SU-DHL-6 (cell line): Measurements from ENCODE around the gene TAS2R60.

Experiments used
- H2AFZ ChIP-seq: fragments of 200-600 bp; sonication (generic); 2 replicates; pipeline ENCODE4 v1.6.1; 2014; ENCODE audit warnings: low read depth, mild to moderate bottlenecking, moderate library complexity, mixed read lengths, antibody characterized with exemption, low read length; ENCODE audit not compliant: severe bottlenecking
- H3F3A ChIP-seq: fragments of 200-600 bp; shearing (Covaris generic); 2 replicates; pipeline ENCODE4 v1.6.0; 2016; ENCODE audit warnings: antibody characterized with exemption, mild to moderate bottlenecking; ENCODE audit not compliant: insufficient read depth
- H3K27ac ChIP-seq: fragments of 200-600 bp; sonication (generic); 2 replicates; pipeline ENCODE4 v1.5.1; 2016; ENCODE audit warnings: low read depth, mild to moderate bottlenecking, low read length, moderate library complexity, mixed read lengths
- H3K27me3 ChIP-seq: fragments of 200-600 bp; sonication (generic), shearing (Covaris generic); 2 replicates; pipeline ENCODE4 v1.6.0; 2014; ENCODE audit warnings: mild to moderate bottlenecking, low read length
- H3K36me3 ChIP-seq: fragments of 200-600 bp; sonication (generic); 2 replicates; pipeline ENCODE4 v1.6.1; 2014; ENCODE audit warnings: mild to moderate bottlenecking, low read length, mixed read lengths
- H3K4me2 ChIP-seq: fragments of 300-600, 200-600 bp; shearing (Covaris generic), sonication (generic); 2 replicates; pipeline ENCODE4 v1.6.0; 2014; ENCODE audit warnings: low read length, low read depth, mild to moderate bottlenecking; ENCODE audit not compliant: poor library complexity, severe bottlenecking
- H3K4me3 ChIP-seq: fragments of 200-600 bp; sonication (generic); 2 replicates; pipeline ENCODE4 v1.5.1; 2014; ENCODE audit warnings: antibody characterized with exemption, low read length, mild to moderate bottlenecking, mixed read lengths; ENCODE audit not compliant: insufficient read depth, poor library complexity, severe bottlenecking
- H3K79me2 ChIP-seq: fragments of 200-600 bp; sonication (generic); 2 replicates; pipeline ENCODE4 v1.6.1; 2014; ENCODE audit warnings: mild to moderate bottlenecking, low read length, moderate library complexity; ENCODE audit not compliant: insufficient read depth
- H3K9ac ChIP-seq: fragments of 200-600 bp; sonication (generic); 2 replicates; pipeline ENCODE4 v1.7.0; 2014; ENCODE audit warnings: mild to moderate bottlenecking, low read length
- H3K9me2 ChIP-seq: fragments of 200-600 bp; sonication (generic); replicated peaks from 2 replicates; pipeline ENCODE4 v1.6.1; 2014; ENCODE audit warnings: low read length; ENCODE audit not compliant: insufficient read depth
- H3K9me3 ChIP-seq: fragments of 200-600 bp; sonication (generic); 2 replicates; pipeline ENCODE4 v1.6.1; 2014; ENCODE audit warnings: low read length, mixed read lengths; ENCODE audit not compliant: insufficient read depth
- H4K20me1 ChIP-seq: fragments of 200-600 bp; sonication (generic); 2 replicates; pipeline ENCODE4 v1.6.1; 2014; ENCODE audit warnings: low read depth, mild to moderate bottlenecking, antibody characterized with exemption, low read length, moderate library complexity, mixed read lengths
- EZH2phosphoT487 ChIP-seq: fragments of 200-600 bp; sonication (generic), shearing (Covaris generic); conservative IDR thresholded peaks from 2 replicates; pipeline ENCODE4 v1.6.1; 2018; ENCODE audit warnings: mild to moderate bottlenecking, antibody characterized with exemption, low read length, moderate library complexity, mixed read lengths
- TF ChIP-seq, protein P1 (sequence below): fragments of 200-600 bp; sonication (generic); IDR thresholded peaks from one replicate; pipeline ENCODE4 v1.5.1; 2017; ENCODE audit warnings: antibody characterized with exemption, mild to moderate bottlenecking, low read length, moderate library complexity; ENCODE audit not compliant: insufficient read depth, poor library complexity, severe bottlenecking

Gene TAS2R60

DNA sequence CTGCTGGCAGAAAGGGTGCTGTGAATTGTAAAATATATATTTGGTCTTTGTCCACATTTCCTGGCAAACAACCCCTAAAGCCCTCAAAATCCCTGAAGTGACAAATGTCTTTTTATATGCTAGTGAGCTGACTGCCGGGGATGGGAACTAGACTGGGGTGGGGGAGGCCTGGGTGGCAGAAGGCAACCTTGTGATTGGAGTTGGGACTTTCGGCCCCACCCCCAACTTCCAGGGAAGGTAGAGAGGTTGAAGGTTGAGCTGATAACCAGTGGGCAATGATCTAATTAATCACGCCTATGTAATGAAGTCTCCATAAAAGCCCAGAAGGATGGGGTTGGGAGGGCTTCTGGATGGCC lies 37.3 kb upstream of the TAS2R60 start:
- Histone ChIP-seq H3K27ac (no peak overlapping the region), H3K4me3 (no peak overlapping the region), H3K9me2 (no peaks in the 10 kb centered on the region), H3K36me3 (no peaks in the 10 kb centered on the region), H3K9me3 (no peaks in the 10 kb centered on the region), H4K20me1 (no peaks in the 10 kb centered on the region), H3K4me2 (no peak overlapping the region), H3F3A (no peaks in the 10 kb centered on the region), H2AFZ (no peak overlapping the region), H3K79me2 (no peaks in the 10 kb centered on the region), H3K9ac (no peak overlapping the region), H3K27me3 (no peaks in the 10 kb centered on the region)
- TF ChIP-seq EZH2phosphoT487: no peak
- TF ChIP-seq, protein P1, sequence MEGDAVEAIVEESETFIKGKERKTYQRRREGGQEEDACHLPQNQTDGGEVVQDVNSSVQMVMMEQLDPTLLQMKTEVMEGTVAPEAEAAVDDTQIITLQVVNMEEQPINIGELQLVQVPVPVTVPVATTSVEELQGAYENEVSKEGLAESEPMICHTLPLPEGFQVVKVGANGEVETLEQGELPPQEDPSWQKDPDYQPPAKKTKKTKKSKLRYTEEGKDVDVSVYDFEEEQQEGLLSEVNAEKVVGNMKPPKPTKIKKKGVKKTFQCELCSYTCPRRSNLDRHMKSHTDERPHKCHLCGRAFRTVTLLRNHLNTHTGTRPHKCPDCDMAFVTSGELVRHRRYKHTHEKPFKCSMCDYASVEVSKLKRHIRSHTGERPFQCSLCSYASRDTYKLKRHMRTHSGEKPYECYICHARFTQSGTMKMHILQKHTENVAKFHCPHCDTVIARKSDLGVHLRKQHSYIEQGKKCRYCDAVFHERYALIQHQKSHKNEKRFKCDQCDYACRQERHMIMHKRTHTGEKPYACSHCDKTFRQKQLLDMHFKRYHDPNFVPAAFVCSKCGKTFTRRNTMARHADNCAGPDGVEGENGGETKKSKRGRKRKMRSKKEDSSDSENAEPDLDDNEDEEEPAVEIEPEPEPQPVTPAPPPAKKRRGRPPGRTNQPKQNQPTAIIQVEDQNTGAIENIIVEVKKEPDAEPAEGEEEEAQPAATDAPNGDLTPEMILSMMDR: no peak

DNA sequence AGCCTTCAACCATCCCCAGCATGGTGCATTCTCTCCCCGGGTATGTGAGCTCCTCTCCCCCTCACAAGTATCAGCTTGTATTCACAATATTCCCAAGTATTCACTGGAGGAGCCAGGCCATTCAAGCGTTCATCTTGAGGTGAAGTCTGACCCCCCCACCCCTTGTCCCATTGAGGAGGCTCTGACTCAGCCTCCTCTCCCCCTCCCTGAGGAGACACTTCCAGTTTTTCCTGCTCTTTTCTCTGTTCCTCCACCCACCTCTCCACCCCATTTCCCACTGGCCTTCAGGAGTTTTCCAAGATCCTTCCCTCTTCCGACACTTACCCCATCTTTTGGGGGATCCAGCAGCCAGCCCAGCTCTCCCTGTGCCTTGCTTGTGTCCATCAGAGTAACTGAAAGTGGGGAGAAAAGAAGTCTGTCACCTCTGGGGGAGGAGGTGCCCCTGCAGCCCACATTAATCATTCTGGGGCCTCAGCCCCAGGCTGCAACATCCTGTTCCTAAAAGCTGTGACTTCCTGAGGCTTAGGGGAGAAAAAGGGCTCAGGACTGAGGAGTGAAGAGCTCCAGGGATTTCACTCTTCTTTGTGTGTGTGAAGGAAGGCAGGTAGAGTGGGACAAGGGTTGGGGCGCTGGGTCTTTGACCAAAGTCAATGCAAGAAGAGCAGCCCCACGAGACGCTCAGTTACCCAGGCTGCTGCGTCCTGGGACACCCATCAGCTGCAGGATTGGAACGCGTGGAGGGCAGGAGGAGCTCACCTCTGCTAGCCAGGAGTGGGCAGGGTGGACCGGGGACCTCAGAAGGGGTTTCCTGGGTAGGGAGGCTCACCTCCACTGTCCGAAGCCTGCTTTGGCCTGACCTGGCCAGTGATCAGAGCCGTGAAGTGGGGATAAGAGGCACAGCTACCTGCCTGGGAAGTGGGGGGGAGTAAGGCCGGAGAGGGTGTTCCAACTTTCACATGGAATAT lies 35.7 kb upstream of the TAS2R60 start:
- H3K9me3 ChIP-seq: no peaks in the 10 kb centered on the region
- TF ChIP-seq, protein P1: no peak
- no peak for TF ChIP-seq EZH2phosphoT487
- no peaks in the 10 kb centered on the region for H3K27me3 ChIP-seq
- no peaks in the 10 kb centered on the region for H3K36me3 ChIP-seq
- H3K4me3 ChIP-seq: no peak overlapping the region
- no peaks in the 10 kb centered on the region for H4K20me1 ChIP-seq
- H3K79me2 ChIP-seq: no peaks in the 10 kb centered on the region
- H3K9me2 ChIP-seq: no peaks in the 10 kb centered on the region
- no peak overlapping the region for H3K27ac ChIP-seq
- H3K9ac ChIP-seq: no peak overlapping the region
- H2AFZ ChIP-seq: no peak overlapping the region
- no peaks in the 10 kb centered on the region for H3F3A ChIP-seq
- H3K4me2 ChIP-seq: no peak overlapping the region

DNA sequence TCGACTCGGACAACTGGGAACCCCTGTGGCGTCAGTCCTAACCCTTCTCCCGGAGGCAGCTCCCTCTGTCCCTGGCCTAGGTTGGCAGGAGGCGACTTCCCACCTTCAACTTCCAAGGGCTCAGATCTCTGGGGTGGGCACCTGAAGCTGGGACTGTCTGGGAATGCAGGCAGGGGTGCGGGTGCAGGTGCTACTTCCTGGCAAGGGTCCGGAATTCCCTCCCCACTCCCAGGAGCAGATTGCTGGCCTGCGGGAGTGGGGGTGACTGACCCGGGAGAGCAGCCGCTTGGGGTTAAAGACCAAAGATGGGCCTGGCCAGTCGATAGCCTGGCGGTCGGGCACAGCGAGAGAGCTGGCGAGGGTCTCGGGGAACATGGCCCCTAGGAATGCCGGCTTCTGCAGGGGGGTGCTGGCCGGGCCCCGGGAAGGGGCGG lies 35.0 kb upstream of the TAS2R60 start:
- Histone ChIP-seq H3K4me2 (no peak overlapping the region), H3K79me2 (no peaks in the 10 kb centered on the region), H3K27ac (no peak overlapping the region), H3K4me3 (no peak overlapping the region), H2AFZ (no peak overlapping the region), H3K9ac (no peak overlapping the region), H3F3A (no peaks in the 10 kb centered on the region), H4K20me1 (no peaks in the 10 kb centered on the region), H3K36me3 (no peaks in the 10 kb centered on the region), H3K9me2 (no peaks in the 10 kb centered on the region), H3K27me3 (no peaks in the 10 kb centered on the region), H3K9me3 (no peaks in the 10 kb centered on the region)
- TF ChIP-seq, protein P1: no peak
- TF ChIP-seq EZH2phosphoT487: no peak
